ENCODE results near the gene ASB4.

GRCh38 chr7:95530881-95531280 is 45.1 kb downstream of the ASB4 start:
- TF ChIP-seq CTCF (IDR thresholded peaks at IDR 0.05), result no peak
- no peak for TF ChIP-seq POLR2A (IDR thresholded peaks at IDR 0.05)

Data from uterus (tissue), 2 donors.